HS-27A (cell line): ENCODE measurements around the gene SFMBT2.
"Not testable (repeated sequence)": the region's sequence is repeated elsewhere in the genome, so short reads cannot be mapped to it uniquely, and the experiment has no call there.

Experiments used
- DNase-seq: peaks from one replicate; pipeline ENCODE4 v3.0.0-alpha.2; 2012; ENCODE audit warnings: low read depth, missing footprints

Gene SFMBT2

DNA sequence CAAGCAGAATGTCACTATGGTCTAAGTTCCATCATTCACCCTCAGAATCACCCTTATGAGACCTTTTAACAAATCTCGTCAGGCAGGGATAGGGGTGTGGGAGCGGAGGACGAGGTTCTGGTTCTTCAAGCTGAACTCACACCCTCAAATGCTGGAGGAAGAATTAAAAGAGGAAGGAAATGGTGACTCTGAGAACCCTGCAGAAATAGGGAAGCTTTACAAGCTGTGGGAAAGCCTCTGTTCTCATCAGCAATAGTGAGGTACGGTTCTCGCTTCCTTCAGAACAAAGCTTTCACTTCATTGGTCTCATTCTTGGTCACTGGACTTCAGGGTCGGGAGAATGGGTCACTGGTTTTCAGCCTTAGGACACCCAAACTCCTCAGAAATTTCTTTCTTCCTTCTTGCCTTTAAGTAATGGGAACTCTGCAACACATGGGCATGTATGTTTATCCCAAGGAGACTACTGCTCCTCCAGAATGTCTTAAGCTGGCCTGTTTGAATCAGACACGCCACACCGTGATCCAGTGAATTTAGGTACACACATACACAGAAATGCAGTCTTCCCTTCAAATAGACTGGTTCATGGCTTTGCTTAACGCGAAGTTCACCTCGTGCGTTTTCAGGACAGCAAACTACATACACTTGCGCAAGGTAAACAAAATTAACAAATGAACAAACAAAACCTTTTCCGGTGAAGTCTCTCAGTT lies 226.0 kb downstream of the SFMBT2 start:
- DNase-seq: no peak

DNA sequence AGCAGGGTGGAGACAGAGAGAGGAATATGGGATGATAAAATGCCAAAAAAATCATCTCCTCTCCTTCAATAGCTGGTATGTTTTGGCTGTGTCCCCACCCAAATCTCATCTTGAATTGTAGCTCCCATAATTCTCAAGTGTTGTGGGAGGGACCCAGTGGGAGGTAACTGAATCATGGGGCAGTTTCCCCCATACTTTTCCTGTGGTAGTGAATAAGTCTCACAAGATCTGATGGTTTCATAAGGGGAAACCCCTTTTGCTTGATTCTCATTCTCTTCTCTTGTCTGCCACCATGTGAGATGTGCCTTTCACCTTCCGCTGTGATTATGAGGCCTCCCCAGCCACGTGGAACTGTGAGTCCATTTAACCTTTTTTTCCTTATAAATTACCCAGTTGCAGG lies 226.7 kb downstream of the SFMBT2 start:
- DNase-seq: not testable (repeated sequence)

DNA sequence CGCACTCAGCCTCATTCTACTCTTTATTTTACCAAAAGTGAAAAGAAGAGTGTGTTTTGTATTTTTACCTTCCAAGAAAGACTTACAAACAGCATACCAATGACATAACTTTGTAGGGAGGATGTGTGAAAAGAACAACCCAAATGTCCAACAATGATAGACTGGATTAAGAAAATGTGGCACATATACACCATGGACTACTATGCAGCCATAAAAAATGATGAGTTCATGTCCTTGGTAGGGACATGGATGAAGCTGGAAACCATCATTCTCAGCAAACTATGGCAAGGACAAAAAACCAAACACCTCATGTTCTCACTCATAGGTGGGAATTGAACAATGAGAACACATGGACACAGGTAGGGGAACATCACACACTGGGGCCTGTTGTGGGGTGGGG lies 228.5 kb downstream of the SFMBT2 start:
- DNase-seq: not testable (repeated sequence)

DNA sequence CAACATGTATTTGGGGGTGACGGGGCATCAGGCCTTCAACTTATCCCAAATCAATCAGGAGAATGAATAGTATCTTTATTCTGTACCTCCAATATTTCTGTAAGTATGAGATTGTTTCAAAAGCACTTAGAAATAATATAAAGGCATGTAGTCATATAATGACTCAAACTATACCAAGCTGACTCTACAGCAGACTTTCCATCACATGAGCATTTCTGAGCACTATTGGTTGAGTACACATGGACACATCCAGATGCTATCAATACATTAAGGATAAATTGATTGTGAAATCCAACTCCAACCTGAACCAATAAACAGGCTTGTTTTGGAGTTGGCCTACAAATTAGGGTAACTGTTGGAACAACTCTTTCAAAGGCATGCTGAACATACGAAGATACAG lies 229.4 kb downstream of the SFMBT2 start:
- DNase-seq: no peak

DNA sequence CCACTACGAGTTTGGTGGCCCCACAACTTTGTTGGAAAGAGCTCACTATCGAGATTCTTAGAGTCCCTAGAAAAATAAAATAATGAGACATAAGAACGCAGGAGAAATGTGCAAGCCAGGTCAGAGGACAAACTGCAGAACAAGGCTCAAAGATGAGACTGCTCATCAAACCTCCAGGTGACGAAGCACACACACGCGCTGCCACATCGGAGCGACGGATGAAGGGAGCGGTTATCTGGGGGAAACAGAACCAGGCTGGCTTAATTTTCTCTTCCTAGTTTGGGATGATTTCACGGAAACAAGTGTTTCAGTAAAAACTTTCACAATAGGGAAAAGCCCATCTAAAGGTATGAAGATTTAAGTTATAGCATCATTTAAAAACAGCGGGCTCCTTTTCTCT lies 231.3 kb downstream of the SFMBT2 start:
- no peak for DNase-seq

DNA sequence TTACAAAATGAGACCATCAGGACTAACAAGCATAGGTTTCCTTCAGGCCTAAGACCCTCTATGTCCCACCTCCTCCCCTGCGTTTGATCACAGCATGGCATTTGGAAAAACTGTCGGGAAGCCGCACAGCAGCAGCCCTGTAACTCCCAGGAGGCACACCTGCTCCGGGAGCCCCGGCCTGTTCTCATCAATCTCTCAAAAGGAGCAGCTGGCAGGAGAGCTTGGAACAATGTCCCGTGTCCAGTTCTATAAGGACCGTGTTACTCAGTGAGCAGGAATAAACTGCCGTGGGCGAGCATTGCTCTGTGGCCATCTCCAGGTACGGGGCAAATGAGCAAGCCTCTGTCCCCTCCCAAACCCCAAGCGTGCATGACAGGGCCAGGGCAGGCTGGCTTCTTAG lies 236.9 kb downstream of the SFMBT2 start:
- no peak for DNase-seq

DNA sequence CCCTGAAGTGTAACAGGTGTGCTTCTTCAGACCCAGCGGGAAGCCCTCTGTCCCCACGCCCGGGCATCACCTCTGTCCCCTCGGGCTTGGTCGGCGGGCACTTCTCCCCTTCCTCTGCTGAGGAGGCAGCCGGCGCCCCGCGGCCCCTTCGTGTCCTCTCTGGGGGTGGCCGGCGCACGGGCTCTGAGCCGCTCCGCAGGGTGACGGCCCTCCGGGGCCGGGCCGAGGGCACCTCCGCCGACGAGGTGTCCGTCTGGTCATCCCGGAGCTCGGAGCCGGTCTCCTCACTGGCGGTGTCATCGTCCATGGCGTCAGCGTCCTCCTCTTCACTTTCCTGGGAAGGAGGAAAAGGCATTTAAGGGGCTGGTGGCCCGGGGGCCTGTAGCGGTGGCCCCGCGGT lies 239.0 kb downstream of the SFMBT2 start:
- DNase-seq: no peak

DNA sequence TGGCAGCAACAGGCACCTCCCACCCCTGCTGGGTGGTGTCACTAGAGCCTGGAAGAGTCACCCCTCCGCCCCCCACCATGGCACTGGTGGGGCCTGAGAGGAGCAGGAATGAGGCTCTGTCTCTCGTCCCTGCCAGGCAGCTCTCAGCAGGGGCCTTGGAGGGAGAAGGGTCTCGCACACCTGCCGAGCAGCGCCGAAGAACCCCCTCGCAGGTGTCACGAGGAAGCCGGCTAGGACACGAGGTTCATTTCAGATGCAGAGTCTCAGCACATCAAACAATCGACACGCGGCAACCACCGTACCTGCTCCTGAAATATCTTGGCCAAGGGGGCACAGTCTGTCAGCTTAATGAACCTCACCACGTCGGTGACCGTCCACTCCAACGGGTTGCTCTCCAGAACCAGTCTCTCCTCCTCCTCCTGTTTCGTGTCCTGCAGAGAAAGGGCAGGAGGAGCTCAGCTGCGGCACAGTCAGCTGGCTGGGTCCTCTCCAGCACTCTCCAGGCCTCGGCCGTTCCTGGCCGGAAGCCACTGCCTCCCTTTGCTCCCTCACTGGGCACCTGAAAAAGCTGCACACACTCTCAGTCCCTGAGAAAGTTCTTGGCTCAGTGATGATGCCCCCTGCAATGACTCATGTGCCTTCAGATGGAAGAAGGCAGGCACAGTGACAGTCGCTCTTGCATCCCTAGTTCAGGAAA lies 240.1 kb downstream of the SFMBT2 start:
- DNase-seq: no peak

DNA sequence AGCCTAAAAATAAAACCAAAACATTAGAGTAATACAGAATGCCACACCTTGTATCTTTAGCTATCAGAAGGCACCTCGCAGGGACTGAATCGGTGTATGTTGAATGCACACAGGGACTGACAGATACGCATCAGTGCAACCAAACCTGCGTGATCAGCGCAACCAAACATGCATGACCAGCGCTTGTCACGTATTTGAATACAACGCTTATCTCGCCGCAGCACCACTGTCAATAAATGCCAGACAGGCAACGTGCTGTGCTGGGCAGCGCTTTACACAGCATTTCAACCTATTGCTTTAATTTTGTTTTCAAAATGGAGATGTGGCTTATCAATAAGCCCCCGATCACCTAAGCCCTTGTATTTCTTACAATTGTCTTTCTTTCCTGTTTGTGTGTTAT lies 242.4 kb downstream of the SFMBT2 start:
- no peak for DNase-seq

DNA sequence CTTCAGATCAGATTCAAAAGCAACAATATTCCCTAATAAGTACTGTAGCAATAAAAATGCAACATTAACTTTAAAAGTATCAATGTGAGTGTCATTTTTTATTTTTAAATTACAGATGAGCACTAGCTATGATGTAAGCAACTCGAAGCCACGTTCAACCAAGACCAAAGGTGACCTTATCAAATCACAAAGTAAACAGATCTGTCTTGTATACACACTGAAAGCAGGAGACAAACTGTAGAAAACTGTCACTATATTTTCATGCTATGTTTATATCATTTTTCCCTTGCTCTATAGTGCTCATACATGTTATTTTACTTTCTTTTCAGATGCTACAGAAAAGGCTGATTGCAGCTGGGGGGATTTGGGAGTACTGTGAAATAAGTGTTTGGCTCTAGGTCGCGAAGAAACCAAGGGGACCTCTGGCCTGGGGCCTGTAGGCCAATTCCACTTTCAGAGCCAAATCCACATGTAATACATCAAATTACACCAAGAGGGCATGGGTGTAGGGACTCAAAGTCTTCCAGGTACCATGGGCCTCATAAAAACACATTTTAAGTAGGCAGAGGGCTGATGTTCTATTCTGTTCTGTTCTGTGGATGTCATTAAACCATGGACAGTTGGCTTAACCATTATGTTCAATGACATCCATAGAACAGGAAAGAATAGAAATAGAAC lies 245.2 kb downstream of the SFMBT2 start:
- DNase-seq: no peak

DNA sequence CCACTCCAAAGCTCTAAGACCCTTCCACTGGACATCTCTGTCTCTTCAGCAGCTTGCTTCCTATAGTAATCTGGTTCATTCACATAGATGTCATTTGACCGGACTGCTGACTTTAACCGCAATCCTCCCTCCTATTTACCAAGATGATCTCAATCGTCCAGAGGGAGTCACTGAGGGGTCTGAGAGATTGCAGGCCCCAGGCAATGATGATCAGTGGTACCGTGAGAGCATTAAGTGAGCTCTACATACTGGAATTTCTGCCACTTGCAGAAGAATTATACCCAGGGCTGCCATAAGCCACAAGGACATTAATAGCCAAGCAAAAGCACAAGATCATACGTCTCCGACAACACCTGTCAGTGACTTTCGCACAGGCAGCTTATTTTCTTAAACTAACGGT lies 245.9 kb downstream of the SFMBT2 start:
- DNase-seq: no peak

DNA sequence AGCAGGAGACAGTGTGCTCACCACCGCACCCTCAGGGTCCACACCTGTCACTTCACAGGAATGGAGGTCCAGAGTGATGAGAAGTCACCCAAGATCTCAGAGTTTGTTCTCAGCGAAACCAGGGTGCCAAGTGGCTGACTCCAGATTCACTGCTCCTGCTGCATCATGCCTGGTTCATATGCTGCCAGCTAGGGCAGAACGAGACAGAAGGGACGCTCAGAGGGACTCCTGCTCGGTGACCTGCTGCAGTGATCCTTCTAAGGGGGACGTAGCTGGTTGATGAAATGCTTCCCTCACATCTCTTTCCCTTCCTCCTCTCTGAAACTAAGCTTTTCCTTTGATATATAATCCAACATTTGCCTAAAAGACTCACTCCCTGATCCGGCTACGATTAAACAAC lies 248.5 kb downstream of the SFMBT2 start:
- no peak for DNase-seq

DNA sequence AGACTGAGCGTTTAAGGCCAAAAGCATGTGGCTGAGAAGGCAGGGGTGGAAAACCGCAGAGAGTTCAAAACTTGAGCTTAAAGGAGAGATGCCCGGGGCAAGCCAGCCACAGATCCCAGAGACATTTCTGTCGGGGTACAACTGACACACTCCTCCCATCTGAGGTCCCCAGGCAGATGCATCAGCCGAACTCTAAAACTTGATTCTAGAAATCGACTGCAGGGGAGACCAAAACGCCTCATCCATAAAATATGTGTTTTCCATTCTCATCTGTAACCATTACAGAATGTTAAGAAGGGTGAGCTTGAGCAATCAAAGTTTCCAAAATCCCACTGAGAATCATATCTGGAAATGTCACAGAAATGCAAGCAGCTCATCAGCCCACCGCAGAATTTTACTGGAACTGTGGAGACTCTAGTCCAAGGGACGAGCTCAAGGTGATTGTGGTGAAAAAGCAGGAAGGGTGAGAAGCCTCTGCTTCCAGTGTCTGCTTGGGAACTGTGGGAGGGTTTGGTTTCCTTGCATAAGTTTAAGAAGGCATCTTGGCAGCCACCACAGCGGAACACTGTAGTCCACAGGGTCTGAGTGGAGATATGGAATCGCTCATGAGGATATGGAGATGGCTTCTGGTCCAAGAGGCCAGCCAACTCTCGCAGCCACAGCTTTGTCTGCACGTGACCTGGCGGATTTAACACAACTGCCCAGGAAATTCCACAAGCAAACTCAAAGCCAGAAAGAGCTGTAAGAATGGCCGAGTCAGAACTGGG lies 249.2 kb downstream of the SFMBT2 start:
- DNase-seq: no peak

DNA sequence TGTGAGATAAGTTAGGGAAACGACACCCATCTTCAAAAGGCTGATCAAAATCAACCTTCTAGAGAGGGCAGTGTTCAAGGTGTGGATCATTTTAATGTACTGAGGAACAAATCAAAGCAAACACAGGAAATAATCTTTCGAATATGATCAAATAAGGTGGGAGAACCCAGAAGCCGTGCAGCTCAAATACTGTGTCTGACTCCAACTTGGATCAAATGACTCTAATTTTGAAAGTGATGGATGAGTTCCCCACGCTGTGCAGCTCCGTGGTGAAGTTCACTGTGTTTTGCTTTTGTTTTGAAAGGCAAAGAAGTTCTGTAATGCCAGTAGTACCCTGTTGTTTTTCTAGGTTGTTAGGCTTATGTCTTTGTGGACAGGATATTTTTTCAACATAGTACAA lies 250.9 kb downstream of the SFMBT2 start:
- DNase-seq: no peak

DNA sequence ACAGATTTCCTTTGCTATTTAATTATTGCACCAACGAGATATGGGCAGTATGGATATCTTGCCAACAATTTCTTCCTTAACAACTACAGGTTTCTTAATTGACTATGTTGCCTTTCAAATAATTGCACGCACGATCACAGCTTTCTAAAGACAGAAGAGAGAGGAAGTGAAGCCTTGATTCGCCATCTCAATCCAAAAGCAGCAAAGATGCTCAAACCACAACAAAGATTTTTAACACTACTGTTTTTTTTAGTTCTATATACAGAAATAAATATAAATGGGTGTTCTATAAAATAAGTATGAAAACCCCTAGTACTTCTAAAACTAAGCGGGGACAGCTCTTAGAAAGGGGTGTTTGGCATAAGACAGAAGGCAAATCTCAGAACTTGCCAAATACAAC lies 251.3 kb downstream of the SFMBT2 start:
- DNase-seq: no peak

DNA sequence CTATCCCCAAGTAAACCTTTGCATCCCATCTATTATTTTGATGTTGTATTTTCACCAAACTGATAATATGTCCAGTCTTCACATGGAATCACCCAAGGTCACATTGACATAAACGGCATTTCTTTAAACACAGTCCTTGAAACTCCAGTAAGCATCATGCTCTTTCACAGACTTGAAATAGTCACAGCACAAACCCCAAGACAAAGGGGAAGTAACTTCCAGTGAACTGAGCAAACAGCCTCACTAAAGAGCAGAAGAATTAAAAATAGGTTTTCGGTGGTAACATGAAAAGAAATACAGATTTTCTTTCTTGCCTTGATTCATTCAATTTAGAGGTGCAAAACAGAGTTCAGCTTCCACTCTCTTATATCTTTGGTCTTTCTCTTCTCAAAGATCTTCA lies 253.7 kb downstream of the SFMBT2 start:
- no peak for DNase-seq

DNA sequence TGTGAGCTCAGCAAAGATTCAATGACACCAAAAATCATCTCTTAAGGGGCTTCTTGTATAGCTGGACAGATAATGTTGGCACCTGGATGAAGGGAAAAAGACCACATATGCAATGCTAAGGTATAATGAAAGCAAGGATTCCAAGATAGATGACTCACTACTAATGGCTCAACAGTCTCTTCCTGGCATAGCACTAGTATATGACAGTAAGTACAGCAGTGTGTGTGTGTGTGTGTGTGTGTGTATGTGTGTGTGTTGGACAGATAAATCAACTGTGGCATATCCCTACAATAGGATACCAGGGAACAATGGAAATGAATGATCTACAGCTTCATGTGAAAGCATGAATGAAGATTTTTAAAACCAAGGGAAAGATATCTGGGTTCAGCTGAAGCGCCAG lies 257.1 kb downstream of the SFMBT2 start:
- no peak for DNase-seq

DNA sequence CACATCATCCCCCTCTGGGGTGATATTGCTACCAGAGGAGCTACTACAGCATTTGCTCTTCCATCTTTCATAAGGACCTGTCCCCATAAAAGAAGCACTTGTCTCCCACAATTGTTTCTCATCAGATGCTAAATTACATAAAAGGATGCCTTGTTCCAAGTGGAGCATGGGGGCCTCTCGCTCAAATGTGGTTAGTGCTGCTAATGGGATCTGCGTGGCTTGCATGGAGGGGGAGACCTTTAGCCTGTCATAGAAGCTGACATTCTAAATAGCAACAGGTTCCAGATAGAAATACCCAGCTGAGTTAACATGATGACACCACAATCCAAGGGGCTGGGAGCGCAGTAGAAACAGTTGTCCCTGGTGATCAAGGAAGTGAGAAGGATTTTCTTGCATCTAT lies 257.9 kb downstream of the SFMBT2 start:
- DNase-seq: no peak

DNA sequence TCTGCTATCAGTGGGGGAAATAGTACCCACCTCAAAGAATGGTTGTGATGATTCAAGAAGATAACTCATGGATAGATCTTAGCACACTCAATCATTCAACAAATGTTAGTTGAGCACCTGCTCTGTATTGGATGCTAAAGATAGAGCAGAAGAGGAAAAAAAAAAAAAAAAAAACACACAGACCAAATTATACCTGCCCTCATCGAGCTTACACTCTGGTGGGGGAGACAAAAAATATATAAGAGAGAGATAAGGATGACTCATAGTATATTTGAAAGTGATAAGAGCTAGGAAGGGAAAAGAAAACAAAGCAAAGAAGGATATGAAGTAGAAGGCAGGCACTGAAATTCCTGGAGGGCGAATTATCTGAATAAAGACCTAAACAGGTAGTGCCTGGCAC lies 258.5 kb downstream of the SFMBT2 start:
- no peak for DNase-seq

DNA sequence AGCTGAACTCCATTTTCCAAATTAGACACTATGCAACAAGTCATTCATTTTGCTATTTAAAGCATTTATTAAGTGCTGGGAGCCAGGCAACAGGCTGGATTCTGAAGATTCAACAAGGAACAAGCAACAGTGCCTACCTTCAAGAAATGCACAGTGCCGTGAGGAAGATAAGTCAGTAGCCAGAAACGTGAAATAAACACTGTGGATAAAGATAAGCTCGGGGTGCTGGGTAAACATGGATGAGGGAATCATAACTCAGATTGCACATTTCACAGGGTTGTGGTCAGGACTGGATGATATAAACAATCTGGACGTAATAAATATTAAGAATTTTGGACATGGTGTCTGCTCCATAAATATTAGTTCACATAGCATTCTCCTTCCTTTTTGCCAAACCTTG lies 259.3 kb downstream of the SFMBT2 start:
- no peak for DNase-seq

DNA sequence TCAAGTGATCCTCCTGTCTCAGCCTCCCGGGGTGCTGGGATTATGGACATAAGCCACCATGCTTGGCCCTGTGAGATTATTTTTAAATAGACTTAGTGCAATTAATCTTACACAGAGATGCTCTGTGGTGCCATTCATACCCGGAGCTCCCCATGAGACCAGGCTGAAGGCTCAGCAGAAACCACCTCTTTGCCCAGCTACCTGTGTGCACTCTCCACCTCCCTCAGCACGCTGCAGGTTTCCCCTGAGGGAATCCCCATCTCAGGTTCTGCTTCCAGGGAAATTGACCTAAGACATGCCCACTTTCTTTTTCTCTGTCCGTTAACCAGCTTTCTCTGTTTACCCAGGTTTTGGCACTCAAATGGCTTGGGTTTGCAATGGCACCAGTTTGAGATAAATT lies 260.5 kb downstream of the SFMBT2 start:
- no peak for DNase-seq

DNA sequence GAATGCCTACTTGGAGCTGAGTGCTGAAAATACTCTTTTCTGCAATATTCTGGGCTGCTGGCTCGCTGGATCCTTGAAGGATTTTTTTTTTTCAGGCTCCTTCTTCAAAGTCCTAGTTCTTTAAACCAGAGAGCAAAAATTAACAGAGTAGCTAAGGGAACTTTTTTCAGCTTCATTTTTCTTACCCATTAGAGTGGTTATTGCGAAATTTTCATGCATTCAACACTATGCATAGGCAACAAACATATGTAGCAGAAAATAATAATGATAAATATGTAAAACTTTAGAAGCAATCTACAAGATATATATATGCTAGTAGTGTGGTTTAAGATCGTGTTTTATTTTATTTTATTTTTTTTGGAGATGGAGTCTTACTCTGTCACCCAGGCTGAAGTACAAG lies 264.6 kb downstream of the SFMBT2 start:
- no peak for DNase-seq

DNA sequence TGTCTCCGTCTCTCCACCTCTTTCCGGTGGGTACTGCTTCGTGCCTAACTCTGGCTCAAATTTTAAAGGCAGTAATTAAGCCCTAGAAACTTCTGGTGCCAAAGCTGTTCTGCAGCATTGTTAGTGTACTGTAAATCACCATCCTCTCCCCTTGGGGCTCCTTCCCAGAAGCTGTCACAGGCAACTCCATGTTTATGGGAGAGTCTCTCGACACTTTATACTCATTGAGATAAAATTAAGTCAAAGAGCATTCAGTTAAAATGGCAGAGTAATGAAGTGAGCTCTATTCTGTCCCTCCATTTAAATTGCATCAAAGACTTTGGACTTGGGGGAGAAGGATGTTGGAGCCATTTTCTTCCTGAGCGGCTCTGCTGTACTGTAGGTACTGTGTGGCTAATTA lies 274.8 kb downstream of the SFMBT2 start:
- DNase-seq: no peak
